T-helper 2 cell treated with Interferon-gamma antibody and Interleukin-4, amounts not matched to agents 100 ng/mL and 5 ng/mL, for 36 hours (primary cell): ENCODE results near the gene GADD45GIP1. TPM values are rescaled to one million over a fixed set of nuclear protein-coding genes. Genes with fewer than 3 reads are reported as not detected.
"Not testable (repeated sequence)": the region's sequence is repeated elsewhere in the genome, so short reads cannot be mapped to it uniquely, and the experiment has no call there.

Experiments
- intact Hi-C: fragments of 100-400 bp; cut with micrococcal nuclease; formaldehyde crosslinking; loops from one replicate; pipeline ENCODE4 v1.15.1; 2023
- total RNA-seq: library from RNA; stranded (reverse); gene quantifications from 2 replicates; pipeline ENCODE4 v1.2.3, GENCODE V29; 2022

Gene GADD45GIP1
- total RNA-seq, 1 donor from 2014 or later: 19.6 TPM

- intact Hi-C loops: loop anchor here (1.0 kb wide), 2 partner anchors 20 to 80 kb away; partner anchors contain the start of gene RAD23A
Measured at GRCh38 chr19:12965017-12965811, 8.2 kb upstream of the GADD45GIP1 start.

GRCh38 chr19:12959481-12959880, 2.5 kb upstream of the GADD45GIP1 start:
- intact Hi-C loops: no loop called here

- intact Hi-C loops: not testable (repeated sequence)
Measured at GRCh38 chr19:12957389-12957952, 448 bp upstream of the GADD45GIP1 start.

- intact Hi-C loops: no loop called here
Measured at GRCh38 chr19:12955996-12956395, 1.0 kb downstream of the GADD45GIP1 start.

GRCh38 chr19:12955575-12955974, 1.4 kb downstream of the GADD45GIP1 start:
- intact Hi-C loops: not testable (repeated sequence)

- intact Hi-C loops: no loop called here
Measured at GRCh38 chr19:12954612-12954962, 2.4 kb downstream of the GADD45GIP1 start.

GRCh38 chr19:12953799-12954611, 3.0 kb downstream of the GADD45GIP1 start:
- intact Hi-C loops: no loop called here

- intact Hi-C loops: no loop called here
Measured at GRCh38 chr19:12953138-12953798, 3.8 kb downstream of the GADD45GIP1 start.

- intact Hi-C loops: no loop called here
Measured at GRCh38 chr19:12952488-12953137, 4.4 kb downstream of the GADD45GIP1 start.

GRCh38 chr19:12952050-12952449, 5.0 kb downstream of the GADD45GIP1 start:
- intact Hi-C loops: not testable (repeated sequence)

GRCh38 chr19:12949363-12950283, 7.4 kb downstream of the GADD45GIP1 start:
- intact Hi-C loops: loop anchor here (10.0 kb wide), 1 partner anchor 1135 kb away; the partner anchor contains the start of gene C19orf67

GRCh38 chr19:12948612-12949362, 8.2 kb downstream of the GADD45GIP1 start:
- intact Hi-C loops: loop anchor here (10.0 kb wide), 1 partner anchor 1136 kb away; the partner anchor contains the start of gene C19orf67

GRCh38 chr19:12947702-12948611, 9.1 kb downstream of the GADD45GIP1 start:
- intact Hi-C loops: loop anchor here (10.0 kb wide), 1 partner anchor 1137 kb away; the partner anchor contains the start of gene C19orf67

GRCh38 chr19:12946731-12947496, 10.1 kb downstream of the GADD45GIP1 start:
- intact Hi-C loops: loop anchor here (10.0 kb wide), 1 partner anchor 1138 kb away; the partner anchor contains the start of gene C19orf67

- intact Hi-C loops: loop anchor here (10.0 kb wide), 1 partner anchor 1139 kb away; the partner anchor contains the start of gene C19orf67
Measured at GRCh38 chr19:12946092-12946721, 10.8 kb downstream of the GADD45GIP1 start.

- intact Hi-C loops: loop anchor here (1.0 to 10.0 kb wide), 3 partner anchors 20 to 1139 kb away; partner anchors contain the start of genes C19orf67 and SYCE2
Measured at GRCh38 chr19:12945479-12946091, 11.4 kb downstream of the GADD45GIP1 start, which contains the start of gene RAD23A. RAD23A (plus strand) TSS chr19:12945862; CDS start chr19:12945949, 87 bp downstream.
